VCaP (cell line): Measurements from ENCODE around the gene CLDN16.
A peak's percentile ranks its signal among the peaks of the same experiment; 100 is the strongest.

Experiments
- H3K27ac ChIP-seq: fragments of 450-650 bp; 2 replicates; pipeline ENCODE4 v1.5.1; 2017
- CTCF ChIP-seq: fragments of 450-650 bp; conservative IDR thresholded peaks from 2 replicates; pipeline ENCODE4 v1.5.1; 2017; ENCODE audit warnings: mild to moderate bottlenecking, moderate library complexity

The CLDN16 gene

GRCh38 chr3:190424478-190425439 lies 36.8 kb downstream of the CLDN16 start:
- no peak overlapping the region for H3K27ac ChIP-seq
- peak; percentile 79 for TF ChIP-seq CTCF

- TF ChIP-seq CTCF, result no peak
- no peak overlapping the region for H3K27ac ChIP-seq
Observed at GRCh38 chr3:190425833-190426232, 37.9 kb downstream of the CLDN16 start.

- H3K27ac ChIP-seq, result no peak overlapping the region
- no peak for TF ChIP-seq CTCF
Observed at GRCh38 chr3:190426806-190427507, 39.0 kb downstream of the CLDN16 start.

GRCh38 chr3:190429681-190430080 lies 41.7 kb downstream of the CLDN16 start:
- TF ChIP-seq CTCF, result no peak
- H3K27ac ChIP-seq, result no peak overlapping the region

GRCh38 chr3:190430906-190431305 lies 42.9 kb downstream of the CLDN16 start:
- no peak for TF ChIP-seq CTCF
- no peak overlapping the region for H3K27ac ChIP-seq

GRCh38 chr3:190432216-190432615 lies 44.3 kb downstream of the CLDN16 start:
- H3K27ac ChIP-seq, result no peak overlapping the region
- no peak for TF ChIP-seq CTCF

- H3K27ac ChIP-seq, result no peak overlapping the region
- no peak for TF ChIP-seq CTCF
Observed at GRCh38 chr3:190433626-190434025, 45.7 kb downstream of the CLDN16 start.
